HEK293 (cell line): ENCODE measurements around the gene AOAH.

Experiments used
- CTCF ChIA-PET: fragments of 350-600 bp; formaldehyde crosslinking; extraction: SDS; loops from one replicate; lab custom pipeline; 2021; ENCODE audit warnings: antibody characterized with exemption; lab: Yijun Ruan, JAX
- POLR2A ChIA-PET: fragments of 300-600 bp; formaldehyde crosslinking; extraction: SDS; loops from one replicate; lab custom pipeline; 2020; ENCODE audit warnings: antibody characterized with exemption, inconsistent platforms; lab: Yijun Ruan, JAX
- H3K27ac ChIP-seq: fragments of 200-500 bp; sonication (Bioruptor generic); 2 replicates; pipeline ENCODE4 v1.5.1; 2014; ENCODE audit warnings: low read depth, low read length, control low read depth, inconsistent platforms; ENCODE audit errors: extremely low read depth
- H3K36me3 ChIP-seq, 2 experiments: fragments of 200-500 bp in 1 of 2; sonication (Bioruptor generic) in 1 of 2; 1 replicate in 1 of 2; 2 replicates in 1 of 2; pipeline ENCODE4 v1.5.1; 2014 to 2017; ENCODE audit warnings: inconsistent platforms in 2 of 2, low read length in 2 of 2; ENCODE audit not compliant: control insufficient read depth in 2 of 2, insufficient read depth in 1 of 2
- H3K4me1 ChIP-seq: fragments of 200-500 bp; sonication (Bioruptor generic); 2 replicates; pipeline ENCODE4 v1.5.1; 2014; ENCODE audit warnings: mild to moderate bottlenecking, low read length, inconsistent platforms; ENCODE audit not compliant: control insufficient read depth, insufficient read depth
- H3K4me3 ChIP-seq: 2 replicates; pipeline ENCODE4 v1.5.1; 2011; ENCODE audit warnings: low read depth, mild to moderate bottlenecking, control low read depth, low read length, moderate library complexity
- H3K9me3 ChIP-seq: fragments of 200-500 bp; sonication (Bioruptor generic); 2 replicates; pipeline ENCODE4 v1.5.1; 2014; ENCODE audit warnings: low read depth, low read length, inconsistent platforms; ENCODE audit not compliant: control insufficient read depth, insufficient read depth
- BCL6B ChIP-seq: fragments of 450-650 bp; formaldehyde crosslinking; IDR thresholded peaks from 2 replicates; pipeline ENCODE4 v1.5.1; 2017; ENCODE audit warnings: missing biosample characterization, missing genetic modification characterization
- EGR2 ChIP-seq: fragments of 450-650 bp; formaldehyde crosslinking; IDR thresholded peaks from 2 replicates; pipeline ENCODE4 v1.5.1; 2016; ENCODE audit warnings: low read depth, missing biosample characterization, missing genetic modification characterization
- GLIS1 ChIP-seq: fragments of 450-650 bp; formaldehyde crosslinking; IDR thresholded peaks from 2 replicates; pipeline ENCODE4 v1.5.1; 2016; ENCODE audit warnings: missing biosample characterization, missing genetic modification characterization
- MYNN ChIP-seq: fragments of 450-650 bp; formaldehyde crosslinking; IDR thresholded peaks from 2 replicates; pipeline ENCODE4 v1.5.1; 2016; ENCODE audit warnings: missing biosample characterization, missing genetic modification characterization, borderline replicate concordance
- WT1 ChIP-seq: fragments of 450-650 bp; formaldehyde crosslinking; IDR thresholded peaks from 2 replicates; pipeline ENCODE4 v1.5.1; 2016; ENCODE audit warnings: missing biosample characterization, missing genetic modification characterization
- ZBTB21 ChIP-seq: fragments of 450-650 bp; formaldehyde crosslinking; IDR thresholded peaks from 2 replicates; pipeline ENCODE4 v1.5.1; 2017; ENCODE audit warnings: missing biosample characterization, missing genetic modification characterization
- ZBTB8A ChIP-seq: fragments of 450-650 bp; formaldehyde crosslinking; IDR thresholded peaks from 2 replicates; pipeline ENCODE4 v1.5.1; 2016; ENCODE audit warnings: missing biosample characterization, missing genetic modification characterization
- ZFP37 ChIP-seq: fragments of 450-650 bp; formaldehyde crosslinking; IDR thresholded peaks from 2 replicates; pipeline ENCODE4 v1.5.1; 2016; ENCODE audit warnings: missing biosample characterization, missing genetic modification characterization
- ZNF10 ChIP-seq: fragments of 450-650 bp; formaldehyde crosslinking; IDR thresholded peaks from 2 replicates; pipeline ENCODE4 v1.5.1; 2017; ENCODE audit warnings: missing biosample characterization, missing genetic modification characterization
- ZNF26 ChIP-seq: fragments of 450-650 bp; formaldehyde crosslinking; IDR thresholded peaks from 2 replicates; pipeline ENCODE4 v1.5.1; 2016; ENCODE audit warnings: missing biosample characterization, missing genetic modification characterization
- ZNF394 ChIP-seq: fragments of 450-650 bp; formaldehyde crosslinking; IDR thresholded peaks from 2 replicates; pipeline ENCODE4 v1.5.1; 2016; ENCODE audit warnings: missing biosample characterization, missing genetic modification characterization, mild to moderate bottlenecking, moderate library complexity, borderline replicate concordance
- ZNF426 ChIP-seq: fragments of 450-650 bp; formaldehyde crosslinking; IDR thresholded peaks from 2 replicates; pipeline ENCODE4 v1.5.1; 2017; ENCODE audit warnings: missing biosample characterization, missing genetic modification characterization, mild to moderate bottlenecking, inconsistent platforms, moderate library complexity
- ZNF530 ChIP-seq: fragments of 450-650 bp; formaldehyde crosslinking; IDR thresholded peaks from 2 replicates; pipeline ENCODE4 v1.5.1; 2016; ENCODE audit warnings: low read depth, missing biosample characterization, missing genetic modification characterization
- ZNF544 ChIP-seq: fragments of 450-650 bp; formaldehyde crosslinking; IDR thresholded peaks from 2 replicates; pipeline ENCODE4 v1.5.0; 2017; ENCODE audit warnings: missing biosample characterization, missing genetic modification characterization
- ZNF555 ChIP-seq: fragments of 450-650 bp; formaldehyde crosslinking; conservative IDR thresholded peaks from 2 replicates; pipeline ENCODE4 v1.5.1; 2017; ENCODE audit warnings: missing biosample characterization, mild to moderate bottlenecking, missing genetic modification characterization, inconsistent platforms
- ZNF600 ChIP-seq: fragments of 450-650 bp; formaldehyde crosslinking; IDR thresholded peaks from 2 replicates; pipeline ENCODE4 v1.5.1; 2016; ENCODE audit warnings: missing biosample characterization, missing genetic modification characterization
- ZNF629 ChIP-seq: fragments of 450-650 bp; formaldehyde crosslinking; IDR thresholded peaks from 2 replicates; pipeline ENCODE4 v1.5.1; 2017; ENCODE audit warnings: missing biosample characterization, missing genetic modification characterization
- ZNF791 ChIP-seq: fragments of 450-650 bp; formaldehyde crosslinking; IDR thresholded peaks from 2 replicates; pipeline ENCODE4 v1.5.1; 2016; ENCODE audit warnings: missing biosample characterization, missing genetic modification characterization
- ZSCAN23 ChIP-seq: fragments of 450-650 bp; formaldehyde crosslinking; IDR thresholded peaks from 2 replicates; pipeline ENCODE4 v1.5.1; 2016; ENCODE audit warnings: missing biosample characterization, missing genetic modification characterization
- ZXDB ChIP-seq: fragments of 450-650 bp; formaldehyde crosslinking; IDR thresholded peaks from 2 replicates; pipeline ENCODE4 v1.5.1; 2016; ENCODE audit warnings: missing biosample characterization, missing genetic modification characterization

AOAH gene

DNA sequence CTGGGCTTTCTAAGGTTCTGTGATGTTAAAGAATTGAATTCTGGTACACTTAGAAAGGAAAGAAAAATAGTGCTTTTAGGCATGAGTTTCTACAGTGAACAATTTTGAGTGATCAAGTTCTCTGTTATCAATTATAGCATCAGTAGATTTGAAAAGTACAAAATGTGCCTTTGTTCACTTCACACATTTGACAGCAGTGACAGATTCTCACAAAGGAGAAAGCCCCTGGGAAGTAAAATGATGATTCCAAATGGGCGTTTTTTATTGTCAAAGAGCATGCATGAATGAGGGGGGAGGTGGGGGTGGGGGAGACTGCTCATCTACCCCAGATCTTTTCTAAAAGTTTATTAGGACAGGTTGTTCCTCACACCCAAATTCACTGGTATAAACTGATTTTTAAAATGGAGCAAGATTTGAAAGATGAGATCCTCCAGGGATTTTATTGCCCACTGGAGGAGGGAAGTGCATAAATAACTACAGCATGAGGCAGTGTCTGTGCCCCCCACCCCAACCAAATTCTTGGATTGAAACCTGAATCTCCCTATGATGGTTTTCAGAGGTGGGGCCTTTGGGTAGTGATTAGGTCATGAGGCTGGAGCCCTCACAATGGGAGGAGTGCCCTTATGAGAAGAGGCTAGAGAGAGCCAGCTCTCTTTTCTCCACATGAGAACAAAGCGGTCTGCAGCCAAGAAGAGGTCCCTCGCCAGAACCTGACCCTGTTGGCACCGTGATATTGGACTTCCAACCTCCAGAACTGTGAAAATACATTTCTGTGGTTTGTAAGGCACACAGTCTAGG is 79.5 kb downstream of the AOAH start:
- H3K27ac ChIP-seq, result no peak overlapping the region
- no peak for TF ChIP-seq ZNF791
- no peak for TF ChIP-seq ZNF394
- TF ChIP-seq GLIS1 (tag by site-specific recombination), result peak; percentile 22; the same call in 1 of the 2 replicates
- TF ChIP-seq, all 188 proteins: peak for 1
- Histone ChIP-seq H3K36me3 (no peaks in the 10 kb centered on the region), H3K9me3 (no peaks in the 10 kb centered on the region), H3K4me1 (no peaks in the 10 kb centered on the region), H3K4me3 (no peak overlapping the region)
- ChIA-PET POLR2A (no interaction called here), CTCF (no interaction called here)

- POLR2A ChIA-PET, result no interaction called here
- CTCF ChIA-PET, result interaction anchor here (1.2 kb wide), 1 partner anchor 167 kb away, joined by 3 read pairs; no protein-coding TSS in a partner anchor
- TF ChIP-seq ZFP37 (tag by site-specific recombination) (no peak), ZBTB21 (tag by site-specific recombination) (no peak), ZNF600 (tag by site-specific recombination) (no peak)
- H3K27ac ChIP-seq, result no peak overlapping the region
- H3K4me1 ChIP-seq, result no peaks in the 10 kb centered on the region
- no peaks in the 10 kb centered on the region for H3K36me3 ChIP-seq
- no peak overlapping the region for H3K4me3 ChIP-seq
- H3K9me3 ChIP-seq, result no peaks in the 10 kb centered on the region
Observed at GRCh38 chr7:36642414-36642813, 81.9 kb downstream of the AOAH start.

- no peaks in the 10 kb centered on the region for H3K36me3 ChIP-seq
- no peak overlapping the region for H3K4me3 ChIP-seq
- ChIA-PET POLR2A (no interaction called here), CTCF (interaction anchor here (1.2 kb wide), 1 partner anchor 167 kb away, joined by 3 read pairs; no protein-coding TSS in a partner anchor)
- TF ChIP-seq MYNN (tag by site-specific recombination), result no peak
- no peak for TF ChIP-seq ZNF426 (tag by site-specific recombination)
- no peak for TF ChIP-seq ZNF555 (tag by site-specific recombination)
- TF ChIP-seq ZXDB (tag by site-specific recombination), result no peak
- TF ChIP-seq WT1 (tag by site-specific recombination), result no peak
- TF ChIP-seq BCL6B (tag by site-specific recombination), result no peak
- TF ChIP-seq ZNF629 (tag by site-specific recombination), result no peak
- no peak for TF ChIP-seq ZSCAN23 (tag by site-specific recombination)
- no peak for TF ChIP-seq ZNF10 (tag by site-specific recombination)
- TF ChIP-seq ZBTB8A (tag by site-specific recombination), result no peak
- TF ChIP-seq ZNF544, result no peak
- no peak for TF ChIP-seq EGR2
- no peak overlapping the region for H3K27ac ChIP-seq
- H3K4me1 ChIP-seq, result no peaks in the 10 kb centered on the region
- H3K9me3 ChIP-seq, result no peaks in the 10 kb centered on the region
Observed at GRCh38 chr7:36642010-36642409, 82.3 kb downstream of the AOAH start.

GRCh38 chr7:36640682-36641081 is 83.6 kb downstream of the AOAH start:
- Histone ChIP-seq H3K4me3 (no peak overlapping the region), H3K27ac (no peak overlapping the region), H3K9me3 (no peaks in the 10 kb centered on the region), H3K4me1 (no peaks in the 10 kb centered on the region), H3K36me3 (no peaks in the 10 kb centered on the region)
- CTCF ChIA-PET, result no interaction called here
- TF ChIP-seq ZNF426 (tag by site-specific recombination) (no peak), GLIS1 (tag by site-specific recombination) (no peak), ZNF530 (tag by site-specific recombination) (no peak), ZNF26 (tag by site-specific recombination) (no peak)
- POLR2A ChIA-PET, result no interaction called here
